Stimulated activated CD8-positive, alpha-beta memory T cell treated with anti-CD3 and anti-CD28 coated beads, Interleukin-12 subunit alpha, Interleukin-12 subunit beta, amount 100 ng/mL, for 24 hours (primary cell): ENCODE measurements around the gene JOSD1.

ENCODE experiments used
- DNase-seq: peaks from one replicate; pipeline ENCODE4 v3.0.0-alpha.2; 2020; ENCODE audit errors: extremely low read depth

The JOSD1 gene

GRCh38 chr22:38700789-38701628, at the start of gene JOSD1:
TSS of gene JOSD1 (minus strand) at chr22:38700943. CDS start at chr22:38699987, 956 bp downstream.
- DNase-seq, result peak; percentile 92

- DNase-seq, result no peak
Measured at GRCh38 chr22:38750104-38750503, 49.4 kb upstream of the JOSD1 start.

- no peak for DNase-seq
Measured at GRCh38 chr22:38748487-38749136, 47.9 kb upstream of the JOSD1 start.

DNA sequence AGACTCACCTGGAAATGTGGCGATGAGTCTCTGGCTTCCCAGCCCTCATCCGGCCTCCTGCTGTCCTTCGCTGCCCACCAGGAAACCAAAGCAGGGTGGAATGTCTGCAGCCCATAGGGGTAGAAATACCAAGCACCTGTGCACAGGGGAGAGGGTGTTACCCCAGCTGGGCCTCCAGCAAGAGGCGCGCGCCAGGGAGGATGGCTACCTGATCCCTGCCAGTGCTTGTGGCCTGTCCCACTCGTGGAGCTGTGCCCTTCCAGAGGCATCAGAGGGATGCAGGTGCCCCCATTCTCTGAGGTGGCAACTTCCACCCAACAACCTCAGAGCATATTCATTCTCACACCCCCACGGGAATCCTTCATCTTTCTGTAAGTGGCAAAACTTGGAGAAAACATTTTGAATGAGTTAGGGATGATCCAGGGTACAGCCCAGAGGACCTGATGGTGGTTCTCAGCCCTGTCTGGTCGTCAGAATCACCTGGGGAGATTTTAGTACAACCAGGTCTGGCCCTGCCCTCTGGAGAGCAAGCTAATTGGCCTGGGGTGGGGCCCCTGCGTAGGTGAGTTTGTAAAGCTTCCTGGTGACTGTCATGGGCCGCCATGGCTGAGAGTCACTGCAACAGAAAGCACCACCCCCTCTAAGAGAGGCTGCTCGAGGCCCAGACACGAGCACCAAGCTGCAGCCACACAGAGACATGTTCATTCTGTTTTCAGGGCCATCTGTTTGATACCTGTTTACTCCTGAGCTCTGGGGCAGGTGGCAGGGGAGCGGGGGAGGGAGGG, 45.1 kb upstream of the JOSD1 start:
- DNase-seq, result no peak

- DNase-seq, result no peak
Measured at GRCh38 chr22:38744981-38745380, 44.2 kb upstream of the JOSD1 start.

DNA sequence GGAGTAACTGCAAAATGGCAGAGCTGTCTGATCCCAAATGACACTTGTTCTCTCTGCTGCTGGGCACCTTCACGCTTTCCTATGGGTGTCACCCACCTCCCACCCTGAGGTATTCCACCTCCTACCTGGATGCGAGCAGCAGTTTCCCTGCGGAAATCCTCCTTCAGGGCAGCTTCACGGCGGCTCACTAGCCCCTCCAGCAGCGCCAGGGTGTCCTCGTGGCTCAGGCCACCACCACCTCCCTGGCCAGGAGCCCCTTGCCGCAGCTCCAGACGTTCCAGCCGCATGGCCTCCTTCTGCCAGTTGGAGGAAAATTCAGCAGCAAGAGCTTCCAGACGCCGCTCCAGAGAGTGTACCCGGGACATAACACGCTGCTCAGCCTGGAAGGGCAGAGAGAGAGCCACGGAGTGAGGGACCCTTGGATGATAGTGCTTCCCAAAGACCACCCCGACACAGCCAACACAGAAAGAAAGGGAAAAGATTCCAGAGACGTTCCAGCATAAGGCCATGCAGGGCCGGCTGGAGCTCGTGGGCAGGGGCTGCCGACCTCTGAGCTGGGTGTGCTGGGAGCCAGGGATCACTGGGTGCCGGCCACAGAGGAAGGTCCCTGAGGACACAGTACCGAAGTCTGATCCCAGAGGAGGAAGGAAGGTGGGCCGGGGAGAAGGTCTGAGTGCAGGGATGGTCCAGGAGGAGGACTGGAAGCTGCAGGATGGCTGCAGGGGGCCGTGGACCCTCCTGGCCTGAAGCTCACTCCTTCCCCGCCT, 41.6 kb upstream of the JOSD1 start:
- no peak for DNase-seq

DNA sequence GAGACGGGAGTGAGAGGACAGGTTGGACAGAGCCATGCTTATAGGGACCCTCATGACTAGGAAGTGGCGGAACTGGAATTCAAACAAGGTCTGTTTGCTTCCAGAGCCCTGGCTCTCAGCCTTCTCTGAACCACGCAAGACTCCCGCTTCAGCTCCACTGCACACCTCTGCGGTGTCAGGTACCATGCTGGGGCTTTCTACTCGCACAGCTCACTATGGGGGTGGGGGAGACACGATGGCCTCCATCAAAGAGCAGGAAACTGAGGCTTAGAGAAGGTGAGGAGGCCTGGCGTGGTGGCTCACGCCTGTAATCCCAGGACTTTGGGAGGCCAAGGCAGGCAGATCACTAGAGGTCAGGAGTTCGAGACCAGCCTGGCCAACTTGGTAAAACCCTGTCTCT, 40.8 kb upstream of the JOSD1 start:
- no peak for DNase-seq

GRCh38 chr22:38741166-38741565, 40.4 kb upstream of the JOSD1 start:
- DNase-seq, result no peak

DNA sequence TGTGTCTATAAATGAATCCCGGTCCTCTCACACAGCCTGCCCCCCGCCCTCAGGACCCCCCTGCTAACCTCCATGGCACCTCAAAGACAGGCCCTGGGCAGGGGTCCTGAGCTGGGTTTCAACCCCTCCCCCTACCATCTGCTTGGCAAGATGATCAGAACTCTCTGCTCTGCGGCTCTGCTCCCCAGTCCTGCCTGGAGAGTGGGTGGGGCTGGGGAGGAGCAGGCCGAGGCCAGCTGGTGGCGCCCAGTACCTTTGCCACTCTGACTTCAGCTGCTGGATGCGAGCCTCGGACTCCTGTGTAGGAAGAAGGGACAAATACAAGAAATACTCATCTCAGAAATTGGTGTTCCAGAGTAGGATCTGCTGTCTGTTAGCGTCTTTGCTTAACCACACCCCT, 40.0 kb upstream of the JOSD1 start:
- DNase-seq, result no peak

GRCh38 chr22:38740116-38740723, 39.5 kb upstream of the JOSD1 start:
- DNase-seq, result no peak

GRCh38 chr22:38739300-38740055, 38.7 kb upstream of the JOSD1 start:
- DNase-seq, result no peak

GRCh38 chr22:38738475-38739070, 37.8 kb upstream of the JOSD1 start:
- DNase-seq, result no peak

DNA sequence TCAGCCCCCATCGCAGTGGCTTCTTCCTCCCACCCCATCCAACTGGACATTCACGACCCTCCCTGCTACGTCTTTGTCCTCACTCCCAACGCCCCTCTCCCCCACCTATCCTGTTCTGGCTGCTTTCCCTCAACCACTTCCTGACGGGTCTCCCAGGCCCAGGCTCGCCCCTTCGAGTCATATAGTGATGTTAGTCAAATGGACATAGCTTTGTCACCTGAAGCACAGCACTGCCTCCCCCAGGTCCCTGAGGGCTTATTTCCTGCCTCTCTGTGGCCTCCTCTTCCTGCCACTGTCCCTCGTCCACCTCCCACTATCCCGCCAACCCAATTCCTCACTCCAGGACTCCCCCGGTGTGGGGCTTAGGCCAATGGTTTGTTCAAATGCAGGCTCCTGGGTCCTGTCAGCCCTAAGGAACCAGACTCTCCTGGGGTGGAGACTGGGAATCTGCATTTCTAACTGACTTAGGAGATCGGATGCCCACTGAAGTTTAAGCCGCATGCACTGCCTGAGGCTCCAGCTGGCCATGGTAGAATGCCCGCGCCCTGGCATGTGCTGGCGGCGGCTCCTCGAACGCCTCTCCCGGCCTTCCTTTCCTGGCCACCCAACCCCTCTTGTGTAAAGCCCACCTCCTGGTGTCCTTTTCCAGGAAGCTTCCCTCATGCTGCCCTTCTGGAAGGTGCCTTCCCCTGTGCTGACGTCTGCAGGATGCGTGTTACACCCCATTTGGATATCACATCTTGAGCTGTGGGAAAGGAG, 36.7 kb upstream of the JOSD1 start:
- no peak for DNase-seq

- DNase-seq, result no peak
Measured at GRCh38 chr22:38736257-38736570, 35.5 kb upstream of the JOSD1 start.

DNA sequence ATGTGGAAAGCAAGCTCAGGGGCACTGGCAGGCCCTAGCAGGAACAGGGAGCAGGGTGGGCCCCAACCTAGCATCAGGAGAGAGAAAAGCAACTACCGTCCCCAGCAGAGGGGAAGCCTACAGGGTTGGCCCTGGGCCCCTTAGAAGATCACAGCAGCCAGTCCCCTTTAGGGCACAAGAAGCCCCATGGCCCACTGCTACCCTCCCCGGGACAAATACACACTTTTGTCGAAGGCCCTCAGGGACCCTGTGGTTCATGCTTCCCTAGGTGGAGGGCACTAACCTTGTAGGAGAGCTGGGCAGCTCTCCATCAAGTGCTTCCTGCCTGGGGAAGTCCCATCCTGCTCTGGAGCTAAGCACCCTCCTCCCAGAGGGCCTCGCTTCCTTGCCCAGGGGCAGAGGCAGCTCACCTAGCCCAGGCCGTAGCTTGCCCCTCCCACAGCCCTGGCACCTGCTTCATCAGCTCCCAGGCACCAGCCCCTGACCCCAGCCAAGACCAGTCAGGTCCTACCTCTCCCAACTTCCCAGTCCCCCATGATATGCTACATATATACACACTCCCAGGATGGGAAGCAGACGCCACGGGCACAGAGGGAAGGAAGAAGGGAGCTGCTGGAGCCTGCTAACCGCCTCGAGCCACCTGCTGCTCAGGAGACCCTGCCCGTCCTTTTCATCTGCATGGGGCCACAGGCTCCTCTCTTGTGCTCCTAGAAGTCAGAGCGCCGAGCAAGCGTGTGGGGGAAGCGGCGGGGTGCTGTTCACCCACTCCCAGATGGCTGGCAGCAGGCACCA, 34.9 kb upstream of the JOSD1 start:
- DNase-seq, result no peak

GRCh38 chr22:38735126-38735464, 34.4 kb upstream of the JOSD1 start:
- DNase-seq, result no peak

DNA sequence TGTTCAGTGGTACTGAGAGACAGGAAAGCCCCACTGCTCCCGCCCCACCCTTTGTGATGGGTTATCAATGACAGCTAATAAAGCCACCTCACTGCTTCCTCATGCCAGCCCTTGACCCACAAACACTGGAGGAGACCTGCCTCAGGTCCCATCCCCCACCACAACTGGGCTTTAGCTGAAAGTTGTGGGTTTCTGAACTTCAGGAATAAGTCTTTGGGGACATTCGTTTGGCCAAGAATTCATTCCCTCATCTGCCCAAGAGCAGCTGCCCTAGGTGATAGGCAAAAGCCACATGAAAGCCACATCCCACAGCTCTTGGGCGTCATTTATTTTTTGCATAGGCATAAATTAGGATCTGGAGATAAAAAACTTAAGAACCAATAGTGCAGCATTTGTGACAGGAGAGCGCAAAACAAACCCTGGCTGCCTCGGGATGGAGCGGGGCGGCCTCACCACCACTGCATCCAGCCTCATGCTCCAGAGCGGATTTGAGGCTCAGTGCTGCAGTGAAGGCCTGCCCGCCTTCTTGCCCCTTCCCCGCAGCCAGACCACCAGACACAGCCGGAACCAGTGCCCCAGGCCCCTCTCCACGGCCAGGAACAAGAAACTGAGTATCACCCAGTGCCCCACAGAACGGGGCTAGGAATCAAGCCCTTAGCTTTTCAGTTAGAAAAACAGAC, 33.8 kb upstream of the JOSD1 start:
- DNase-seq, result no peak

- no peak for DNase-seq
Measured at GRCh38 chr22:38733724-38734381, 33.1 kb upstream of the JOSD1 start.
